ENCODE data around the gene SMOC1.

Gene SMOC1

DNA sequence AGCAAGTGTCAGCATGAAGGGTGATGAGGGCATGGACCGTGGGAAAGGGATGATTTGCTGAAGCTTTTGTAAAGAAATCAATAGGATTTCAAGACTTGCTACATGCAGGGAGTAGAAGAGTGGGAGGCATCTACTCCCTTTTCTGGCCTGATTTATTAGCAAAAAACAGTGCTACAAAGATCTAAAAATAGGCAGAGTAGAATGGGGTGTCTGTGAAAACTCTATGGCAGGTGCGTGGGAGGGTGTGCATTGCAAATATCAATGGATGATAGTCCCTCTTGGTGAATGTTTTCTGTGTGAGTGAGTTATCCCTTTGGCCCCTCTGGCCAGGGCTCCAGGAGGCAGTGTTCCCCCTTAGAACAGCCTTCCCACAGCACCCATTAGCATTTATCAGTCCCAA lies 139.0 kb downstream of the SMOC1 start:
- no peak for DNase-seq

DNA sequence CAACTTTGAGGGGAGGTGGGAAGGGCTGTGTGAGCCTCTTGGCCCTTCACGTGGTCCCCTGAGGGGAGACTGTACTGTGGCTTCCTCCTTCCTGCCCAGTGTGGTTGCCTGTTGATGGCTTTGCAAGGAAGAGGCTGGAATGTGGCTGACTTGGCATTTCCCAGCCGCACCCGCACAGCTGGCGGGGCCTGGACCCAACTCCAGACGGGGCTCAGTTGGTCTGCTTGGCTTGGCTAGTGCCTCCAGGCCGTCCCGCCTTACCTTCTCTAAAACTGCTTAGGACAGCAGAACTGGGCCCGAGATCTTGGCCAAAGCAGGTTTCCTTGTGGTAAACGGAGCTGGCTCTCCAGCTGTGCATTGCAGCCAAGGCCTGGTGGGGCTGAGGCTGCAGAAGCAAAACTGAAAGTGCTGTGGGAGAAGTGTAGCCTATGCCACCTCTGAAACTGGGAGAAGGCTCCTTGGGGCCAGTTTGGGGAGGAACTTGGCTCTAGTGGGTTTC lies 139.5 kb downstream of the SMOC1 start:
- DNase-seq: no peak

DNA sequence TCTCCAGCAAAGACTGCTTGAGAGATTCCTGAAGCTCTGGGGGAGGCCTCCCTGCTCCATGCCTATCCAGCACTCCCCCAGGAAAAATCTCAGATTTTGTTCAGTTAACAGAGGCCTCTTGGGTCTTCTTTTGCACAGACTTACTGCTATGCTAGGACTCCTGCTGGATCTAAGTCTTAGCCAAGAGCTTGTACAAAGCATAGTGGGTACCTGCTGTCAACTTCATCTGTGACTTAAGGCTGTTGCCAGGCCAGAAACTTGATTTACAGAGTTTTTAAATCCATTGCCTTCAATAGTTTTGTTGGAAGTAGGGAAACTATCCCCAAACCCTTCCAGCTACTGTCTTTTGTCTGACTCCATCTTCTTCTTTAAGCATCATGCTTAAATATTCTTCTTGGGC lies 140.5 kb downstream of the SMOC1 start:
- no peak for DNase-seq

DNA sequence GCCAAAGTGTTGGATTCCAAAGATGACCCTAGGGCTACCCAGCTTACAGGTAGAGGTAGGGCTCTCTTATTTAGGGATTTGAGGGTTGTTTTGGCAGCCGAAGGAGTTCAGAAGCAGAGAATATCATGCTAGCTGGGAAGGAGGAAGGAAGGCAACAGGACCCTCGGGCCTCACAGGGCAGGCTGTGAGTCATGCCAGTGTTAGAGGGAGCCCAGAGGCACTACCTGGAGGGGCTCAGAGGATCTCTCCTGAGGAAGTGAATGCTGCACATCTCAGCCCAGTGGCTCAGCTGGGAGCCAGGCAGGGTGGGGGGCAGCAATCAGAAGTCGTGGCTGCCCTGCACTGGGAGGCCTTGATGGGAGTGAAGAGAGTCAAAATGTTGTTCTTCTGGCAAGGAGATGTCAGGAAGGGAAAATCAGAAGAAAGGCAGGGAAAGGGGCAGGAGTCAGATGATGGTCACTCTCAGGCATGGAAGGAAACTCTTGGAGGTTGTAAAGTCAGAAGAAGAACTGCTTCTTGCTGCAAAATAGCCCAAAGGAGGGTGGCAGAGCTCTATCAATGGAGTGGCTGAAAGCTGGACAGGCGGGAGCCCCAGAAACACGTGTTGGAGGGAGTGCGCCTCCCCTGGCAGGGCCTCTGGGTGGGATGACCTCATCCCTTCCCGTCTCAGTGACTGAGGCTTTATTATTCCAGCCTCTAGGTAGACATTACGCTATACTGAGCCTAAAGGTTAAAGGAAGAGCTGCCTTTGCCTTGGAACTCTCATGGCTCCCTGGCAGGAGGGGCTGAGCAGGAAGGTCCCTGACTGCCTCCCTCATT lies 141.3 kb downstream of the SMOC1 start:
- no peak for DNase-seq

DNA sequence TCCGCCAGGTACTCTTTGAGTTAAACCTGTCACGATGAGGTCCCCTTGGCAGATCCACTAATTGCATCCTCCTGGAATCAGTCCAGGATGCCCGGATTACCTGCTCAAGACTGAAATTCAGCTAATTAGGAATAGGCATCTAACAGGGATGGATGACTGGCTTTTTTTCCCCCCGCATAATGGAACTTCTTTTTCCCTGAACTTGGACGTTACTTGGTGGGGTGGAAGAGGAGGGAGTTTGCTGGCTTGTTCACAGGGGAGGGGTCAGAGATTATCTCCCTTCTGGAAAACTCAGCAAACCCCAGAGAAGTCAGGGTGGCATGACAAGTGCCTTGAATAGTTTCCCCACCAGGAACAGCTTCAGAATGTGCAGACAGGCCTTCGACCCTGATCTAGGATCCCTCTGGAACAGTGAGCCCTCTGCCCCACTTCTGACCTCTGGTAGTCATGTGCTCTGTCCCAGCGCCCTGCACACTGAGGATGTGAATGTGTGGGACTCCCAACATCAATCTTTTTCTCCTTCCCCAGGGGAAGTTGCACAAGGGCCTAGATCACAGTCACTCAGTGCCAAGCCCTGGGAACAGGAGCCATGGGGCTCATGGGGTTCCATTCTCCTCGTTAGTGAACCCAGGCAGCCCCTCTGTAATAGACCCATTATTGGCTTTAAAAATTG lies 142.5 kb downstream of the SMOC1 start:
- no peak for DNase-seq

DNA sequence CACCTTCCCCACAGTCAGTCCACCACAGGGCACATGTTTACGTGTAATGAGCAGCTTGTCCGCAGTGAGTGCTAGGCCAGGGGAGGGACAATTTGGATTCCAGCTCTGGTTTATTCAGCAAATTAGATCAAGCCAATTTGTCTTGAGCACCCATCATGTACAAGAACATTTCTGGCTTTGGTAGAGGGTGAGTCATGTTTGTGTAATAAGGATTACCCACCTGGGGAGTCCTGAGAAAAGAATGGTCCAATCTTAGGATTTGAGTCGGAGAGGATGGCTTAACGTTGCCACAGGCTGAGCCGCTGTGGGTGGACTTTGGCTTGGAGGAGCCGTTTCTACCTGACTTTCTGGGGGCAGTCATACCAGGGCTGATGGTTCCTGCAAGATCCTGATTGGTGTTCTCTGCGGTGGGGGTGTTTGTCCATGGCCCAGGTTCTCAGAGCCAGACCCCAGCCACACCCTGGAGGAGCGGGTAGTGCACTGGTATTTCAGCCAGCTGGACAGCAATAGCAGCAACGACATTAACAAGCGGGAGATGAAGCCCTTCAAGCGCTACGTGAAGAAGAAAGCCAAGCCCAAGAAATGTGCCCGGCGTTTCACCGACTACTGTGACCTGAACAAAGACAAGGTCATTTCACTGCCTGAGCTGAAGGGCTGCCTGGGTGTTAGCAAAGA lies 143.7 kb downstream of the SMOC1 start:
- no peak for DNase-seq

DNA sequence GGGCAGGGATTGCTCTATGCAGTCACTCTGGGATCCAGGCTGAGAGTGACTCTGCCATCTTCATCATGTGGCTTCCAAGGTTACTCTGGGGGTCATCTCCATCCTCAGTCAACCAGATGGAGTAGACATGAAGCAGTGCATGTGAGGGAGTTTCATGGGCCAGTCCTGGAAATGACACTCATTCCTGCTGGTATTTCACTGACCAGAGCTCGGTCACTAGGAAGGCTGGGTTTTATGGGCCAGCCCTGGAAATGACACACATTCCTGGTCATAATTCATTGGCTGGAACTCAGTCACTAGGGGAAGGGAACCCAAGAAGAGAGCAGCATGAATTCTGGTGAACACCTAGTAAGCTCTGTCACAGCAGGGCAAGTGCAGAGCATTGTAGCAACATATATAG lies 144.7 kb downstream of the SMOC1 start:
- no peak for DNase-seq

DNA sequence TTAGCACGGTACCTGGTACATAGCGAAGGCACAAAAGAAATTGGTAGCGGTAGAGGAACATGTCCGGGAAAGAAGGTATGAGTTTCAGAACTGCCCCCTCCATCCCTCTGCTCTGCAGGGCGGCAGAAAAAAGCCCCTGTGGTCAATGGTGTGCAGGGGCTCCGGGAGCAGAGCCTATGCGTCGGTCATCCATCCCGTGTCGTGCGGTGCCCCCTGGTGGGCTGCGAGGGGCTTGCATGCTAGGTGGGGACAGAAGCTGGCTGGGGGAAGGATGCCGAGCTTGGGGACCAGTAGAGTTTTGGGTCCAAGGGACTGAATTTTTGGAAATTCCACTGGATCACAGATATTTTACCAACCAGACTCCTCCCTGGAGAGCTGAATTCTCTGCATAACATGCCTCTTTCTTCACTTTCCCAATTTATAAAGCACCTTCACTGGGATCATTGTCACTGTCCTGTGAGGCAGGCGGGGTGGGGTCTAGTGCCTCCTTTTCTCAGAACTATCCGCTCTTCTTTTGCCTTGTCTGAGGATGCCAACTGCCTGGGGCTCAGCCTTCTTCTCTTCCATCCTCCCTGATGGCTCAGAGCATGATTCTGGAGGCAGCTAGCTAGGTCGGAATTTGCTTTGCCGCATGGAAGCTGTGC lies 148.7 kb downstream of the SMOC1 start:
- peak; percentile 41 for DNase-seq

DNA sequence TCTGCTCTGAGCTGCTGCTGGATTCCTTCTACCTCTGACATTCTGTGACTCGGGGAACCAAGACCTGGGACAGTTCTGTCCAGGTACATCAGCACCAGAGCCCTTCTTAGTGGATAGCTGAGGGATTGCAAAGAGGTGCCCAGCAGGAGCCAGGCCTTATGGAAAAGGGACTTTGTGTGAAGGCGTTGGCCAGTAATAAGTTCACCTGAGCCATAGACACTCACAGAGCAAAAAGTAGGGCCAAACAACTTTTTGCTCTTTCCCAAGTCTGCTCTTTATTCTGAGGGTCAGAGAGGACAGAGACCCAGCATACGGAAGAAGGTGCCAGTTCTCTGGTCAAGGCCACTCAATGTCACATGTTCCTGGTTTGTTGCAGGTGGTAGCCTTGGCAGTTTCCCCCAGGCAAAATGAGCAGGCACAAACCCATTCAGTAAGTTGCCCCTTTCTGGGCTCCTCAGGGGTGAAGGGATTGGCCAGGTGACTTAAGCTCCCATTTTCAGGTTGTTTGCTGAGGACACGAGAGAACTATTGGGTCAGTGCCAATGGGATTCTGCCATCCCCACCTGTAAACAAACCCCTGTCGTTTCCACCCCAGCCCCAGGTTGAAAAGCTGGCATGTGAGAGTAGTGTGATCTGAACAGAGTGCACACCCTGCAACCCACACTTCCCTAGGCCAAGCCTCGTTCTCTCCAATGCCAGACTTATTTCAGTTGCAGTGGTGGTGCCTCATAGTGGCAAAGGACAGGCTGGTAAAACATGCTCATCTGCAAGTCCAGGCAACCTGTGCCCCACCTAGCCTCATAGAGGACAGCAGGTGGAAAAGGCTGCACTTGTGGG lies 150.3 kb downstream of the SMOC1 start:
- DNase-seq: no peak

DNA sequence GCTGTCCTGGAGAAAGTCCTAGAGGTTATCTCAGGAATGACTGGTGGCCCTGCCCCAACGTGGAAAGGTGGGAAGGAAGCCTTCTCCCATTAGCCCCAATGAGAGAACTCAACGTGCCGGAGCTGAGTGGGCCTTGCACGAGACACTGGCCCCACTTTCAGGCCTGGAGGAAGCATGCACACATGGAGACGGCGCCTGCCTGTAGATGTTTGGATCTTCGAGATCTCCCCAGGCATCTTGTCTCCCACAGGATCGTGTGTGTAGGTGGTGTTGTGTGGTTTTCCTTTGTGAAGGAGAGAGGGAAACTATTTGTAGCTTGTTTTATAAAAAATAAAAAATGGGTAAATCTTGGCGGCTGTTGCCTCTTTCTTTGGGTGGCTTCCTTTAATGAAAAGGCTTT lies 152.8 kb downstream of the SMOC1 start:
- DNase-seq: no peak

DNA sequence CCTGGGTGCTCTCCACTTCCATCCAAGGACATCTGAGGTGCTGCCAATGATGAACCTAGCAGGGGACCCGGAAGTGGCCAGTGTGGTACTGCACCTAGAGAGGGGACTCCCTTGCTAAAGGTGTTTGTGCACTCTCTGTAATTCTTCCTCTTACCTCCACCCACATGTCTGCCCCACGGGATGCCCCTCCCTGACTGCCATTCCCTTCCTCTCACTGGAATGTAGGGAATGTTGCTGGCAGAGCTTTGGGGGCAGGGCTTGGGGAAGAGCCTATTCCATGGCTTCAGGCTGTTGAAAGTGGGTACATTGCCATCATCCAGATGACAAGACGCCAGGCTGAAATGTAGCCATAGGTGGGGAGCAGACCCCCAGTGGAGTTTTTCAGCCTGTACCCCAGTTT lies 153.2 kb downstream of the SMOC1 start:
- no peak for DNase-seq

DNA sequence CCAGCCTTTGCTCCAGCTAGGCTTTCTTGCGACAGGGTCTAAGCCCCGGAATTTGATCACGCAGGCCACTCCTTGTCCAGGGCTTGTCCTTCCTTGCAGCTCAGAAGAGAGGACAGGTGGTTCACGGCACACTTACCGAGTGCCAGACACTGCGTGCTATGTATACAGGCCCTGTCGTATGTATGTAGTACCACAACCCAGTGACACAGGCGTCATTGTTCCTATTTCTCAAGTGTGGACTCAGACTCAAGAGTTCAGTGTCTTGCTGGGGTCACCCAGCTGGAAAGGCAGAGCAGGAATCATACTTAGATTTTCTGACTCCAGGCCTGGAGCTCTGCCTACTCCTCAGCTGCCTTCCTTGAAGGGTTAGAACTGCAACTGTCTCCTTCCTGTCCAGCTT lies 153.9 kb downstream of the SMOC1 start:
- no peak for DNase-seq

DNA sequence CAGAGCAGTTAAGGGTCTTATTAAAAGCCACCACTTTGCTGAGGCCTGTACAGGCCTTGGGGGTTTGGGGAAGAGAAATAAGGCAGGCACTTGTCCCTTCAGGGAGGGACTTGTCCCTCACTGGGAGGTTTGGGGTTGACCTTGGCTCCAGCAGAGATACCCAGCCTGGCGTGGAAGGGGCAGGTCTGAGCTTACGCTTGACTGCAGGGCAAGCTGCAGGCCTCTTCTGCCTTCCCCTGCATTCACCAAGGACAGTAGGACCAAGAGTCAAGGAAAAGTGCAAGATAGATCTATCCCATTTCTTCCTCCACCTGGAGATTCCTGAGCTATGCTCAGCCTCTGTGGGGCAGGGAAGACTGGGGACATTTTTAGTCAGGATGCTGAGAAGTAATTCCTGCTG lies 154.3 kb downstream of the SMOC1 start:
- no peak for DNase-seq

DNA sequence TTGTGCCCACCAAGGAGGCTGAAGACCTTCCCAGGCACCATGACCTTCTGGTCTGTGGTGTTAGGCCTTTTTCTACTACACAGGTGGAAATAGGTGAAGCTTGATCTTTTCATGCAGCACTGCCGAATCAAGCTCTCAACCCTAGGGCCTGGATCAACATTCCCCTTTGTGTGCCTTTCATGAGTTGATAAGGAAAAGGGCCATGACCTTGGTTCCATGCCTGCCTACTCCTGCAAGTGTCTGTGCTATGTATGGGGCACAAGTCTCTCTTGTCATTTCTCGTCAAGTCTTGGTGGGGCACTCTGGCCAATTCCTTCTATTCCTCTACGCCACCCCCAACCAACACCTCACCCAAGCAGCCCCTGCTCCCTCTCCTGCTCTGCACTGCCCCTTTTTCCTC lies 155.0 kb downstream of the SMOC1 start:
- no peak for DNase-seq

DNA sequence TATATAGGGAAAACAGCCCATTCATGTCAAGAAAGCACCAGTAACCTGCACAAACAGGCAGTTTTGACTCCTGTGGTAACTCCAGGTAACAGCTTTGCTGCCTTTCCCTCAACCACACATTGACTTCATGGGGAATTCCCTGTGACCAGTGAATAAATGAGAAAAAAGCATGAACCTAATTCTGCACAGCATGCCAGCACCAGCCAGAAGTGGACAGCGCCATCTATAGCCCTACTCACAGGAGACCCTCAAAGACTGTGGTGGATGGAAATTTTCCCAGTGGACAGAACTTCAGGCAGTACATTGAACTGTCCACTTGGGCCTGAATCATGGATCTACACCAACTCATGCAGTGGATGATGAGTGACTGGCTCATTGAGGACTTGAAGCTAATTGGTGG lies 157.4 kb downstream of the SMOC1 start:
- DNase-seq: no peak

DNA sequence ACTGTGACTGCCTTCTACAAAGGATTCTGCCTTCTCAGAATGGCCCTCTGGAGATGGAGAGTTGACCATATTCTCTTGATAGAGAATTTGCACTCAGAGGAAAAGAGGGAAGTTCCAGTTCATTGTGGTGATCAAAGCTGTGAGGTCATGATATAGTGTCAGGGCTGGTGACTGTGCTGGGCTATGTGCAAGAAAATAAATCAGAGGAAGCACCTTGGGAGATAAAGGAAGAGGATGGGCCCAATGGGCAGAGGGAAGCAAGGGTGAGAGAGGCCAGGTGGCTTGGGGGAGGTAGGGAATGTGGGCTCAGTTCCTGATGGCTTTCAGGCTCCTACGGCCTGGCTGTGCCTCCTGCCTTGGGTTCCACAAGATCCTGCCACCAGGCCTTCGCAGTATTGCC lies 163.8 kb downstream of the SMOC1 start:
- DNase-seq: no peak

DNA sequence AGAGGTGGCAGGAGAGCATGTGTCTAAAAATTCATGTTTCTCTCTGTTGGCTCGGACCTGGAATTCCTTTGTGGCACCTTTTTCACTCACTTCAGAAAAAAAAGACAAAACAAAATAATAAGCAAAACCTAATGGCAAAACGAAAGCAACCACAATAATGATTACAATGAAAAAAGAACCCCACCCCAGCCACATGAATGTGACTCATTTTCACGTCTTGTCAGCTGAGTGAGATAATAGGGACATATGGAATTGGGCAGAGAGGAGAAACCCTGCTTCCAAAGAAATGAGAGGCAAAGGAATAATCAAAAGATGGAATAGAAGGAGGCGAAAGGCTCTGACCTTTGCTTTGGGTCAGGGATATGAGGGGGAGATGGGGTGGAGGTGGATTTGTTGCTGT lies 166.1 kb downstream of the SMOC1 start:
- DNase-seq: no peak

DNA sequence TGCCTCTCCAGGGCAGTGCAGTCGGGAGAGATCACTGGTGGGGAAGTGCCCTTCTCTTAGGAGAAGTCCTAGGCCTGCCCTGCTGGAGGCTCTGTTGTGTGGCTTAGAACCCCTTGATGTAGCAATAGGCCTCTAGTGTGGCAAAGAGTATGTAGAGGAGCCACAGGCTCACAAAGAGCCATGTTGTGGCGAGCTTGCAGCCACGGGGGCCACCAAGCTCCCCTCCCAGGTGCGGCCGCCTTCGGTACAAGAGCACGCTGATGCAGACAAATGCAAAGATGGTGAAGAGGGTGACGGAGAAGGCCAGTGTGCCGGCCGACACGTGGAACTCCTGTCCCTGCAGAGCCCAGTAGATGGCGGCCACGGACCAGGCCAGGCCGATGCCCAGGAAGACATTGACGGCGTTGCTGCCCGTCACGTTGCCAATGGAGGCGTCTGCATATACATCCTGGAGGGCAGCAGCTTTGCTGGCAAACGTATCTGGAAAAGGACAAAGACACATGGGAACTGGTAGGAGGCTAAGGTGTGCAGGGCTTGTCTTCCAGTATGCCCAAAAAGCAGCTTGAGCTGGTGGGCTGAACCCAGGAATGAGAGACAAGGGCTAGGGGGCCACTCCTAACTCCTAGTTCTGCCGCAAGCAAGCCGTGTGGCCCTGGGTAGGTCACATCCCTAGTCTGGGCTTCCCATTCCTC lies 166.8 kb downstream of the SMOC1 start:
- DNase-seq: no peak

DNA sequence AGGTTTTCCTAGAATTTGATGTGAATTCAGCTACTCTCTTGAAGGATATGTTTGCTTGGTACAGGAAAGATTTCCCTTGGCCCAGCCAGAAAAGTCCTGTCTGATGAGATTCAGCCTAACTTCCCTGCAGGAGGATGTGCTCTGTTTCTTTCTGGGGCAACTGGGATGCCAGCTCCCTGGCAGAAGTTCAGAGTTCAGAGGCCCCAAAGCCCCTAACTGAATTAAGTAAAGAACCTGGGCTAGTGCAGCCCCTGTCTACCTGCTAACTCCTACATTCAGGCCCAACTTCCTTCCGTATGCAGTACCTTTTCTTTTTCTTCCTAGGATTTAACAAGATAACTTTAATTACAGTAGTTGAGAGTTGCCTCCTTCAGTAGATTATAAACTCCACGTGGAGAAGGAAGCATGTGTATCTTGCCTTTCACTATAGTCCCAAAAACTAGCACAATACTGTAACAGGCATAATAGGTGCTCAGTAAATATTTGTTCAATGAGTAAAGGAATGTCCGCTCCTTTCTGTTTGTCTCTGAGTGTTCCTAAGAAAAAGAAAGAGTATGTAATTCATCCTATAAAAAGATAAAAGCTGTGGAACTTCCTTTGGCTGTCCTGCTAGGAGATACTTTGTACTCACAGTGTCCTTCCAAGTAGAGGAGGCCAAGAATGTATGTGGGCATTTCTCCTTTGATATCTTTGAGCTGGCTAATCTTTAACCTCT lies 168.5 kb downstream of the SMOC1 start:
- no peak for DNase-seq

DNA sequence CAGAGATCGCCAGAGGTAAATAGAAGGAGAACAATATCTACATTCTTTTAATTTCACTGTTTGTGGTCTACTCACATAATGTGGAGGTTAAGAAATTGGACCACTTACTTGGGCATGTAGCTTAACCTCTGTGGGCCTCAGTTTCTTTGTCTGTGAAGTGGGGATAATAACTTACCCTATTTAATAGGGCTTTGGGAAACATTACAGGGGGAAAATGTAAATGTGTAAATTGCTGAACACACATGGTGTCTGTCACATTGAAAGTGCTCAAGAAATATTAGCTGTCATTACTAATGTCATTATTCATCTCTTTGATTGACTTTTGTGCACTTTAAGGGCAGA lies 169.1 kb downstream of the SMOC1 start:
- no peak for DNase-seq

DNA sequence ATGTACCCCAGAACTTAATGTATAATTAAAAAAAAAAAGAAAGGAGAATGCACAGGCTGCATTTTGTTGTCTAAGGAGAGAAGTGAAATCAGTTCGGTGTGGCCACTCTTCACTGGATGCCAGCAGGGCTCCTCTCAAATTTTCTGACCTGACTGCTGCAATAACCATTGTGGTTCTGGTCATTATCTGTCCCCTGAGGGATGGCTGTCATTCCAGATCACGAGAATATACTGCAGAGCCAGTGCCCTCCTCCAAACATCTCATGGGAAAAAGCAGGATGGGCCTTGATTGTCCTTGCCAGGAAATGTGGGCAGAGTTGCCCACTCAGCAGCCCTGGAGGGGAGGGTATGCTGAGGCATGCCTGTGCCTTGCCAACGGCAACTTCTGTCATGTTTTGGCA lies 170.4 kb downstream of the SMOC1 start:
- no peak for DNase-seq

All from CD4-positive, alpha-beta T cell treated with Interleukin-15 for 1 hour (primary cell).